ENCODE results near the gene TXNL1. TPM values are rescaled to one million over a fixed set of nuclear protein-coding genes. Genes with fewer than 3 reads are reported as not detected.

The TXNL1 gene
- polyA plus RNA-seq, 1 of the 3 experiments (the other 2 are of a cell fraction): 39.7 TPM

DNA sequence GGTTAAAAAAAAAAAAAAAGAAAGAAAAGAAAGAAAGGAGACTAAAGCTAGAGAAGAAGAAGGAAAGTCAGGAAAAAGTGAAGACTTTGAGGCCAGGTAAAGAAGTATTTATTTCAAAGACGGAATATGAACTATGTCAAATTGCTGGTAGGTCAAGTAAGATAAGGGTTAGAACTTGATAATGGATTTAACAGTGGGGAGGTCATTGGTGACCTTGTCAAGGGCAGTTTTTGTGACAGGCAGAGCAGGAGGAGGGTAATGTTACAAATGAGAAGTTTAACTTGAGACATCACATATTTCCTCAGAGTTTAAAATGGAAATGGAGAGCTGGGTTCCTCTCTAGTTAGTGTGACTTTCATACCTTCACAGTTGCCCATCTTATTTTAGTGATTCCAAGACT lies 22.3 kb upstream of the TXNL1 start:
- no peaks in the 10 kb centered on the region for H3K27me3 ChIP-seq (ENCODE audit: insufficient read depth)
- no peaks in the 10 kb centered on the region for H3K9me2 ChIP-seq
- WGBS (ENCODE audit: low lambda C conversion rate): 93% methylated on average over 1 of the region's 1 CpG
- H3K9ac ChIP-seq: no peak overlapping the region
- no peaks in the 10 kb centered on the region for H4K20me1 ChIP-seq (ENCODE audit: insufficient read depth)
- H3K4me2 ChIP-seq: no peak overlapping the region
- no peak for TF ChIP-seq GATA2 (CRISPR knock-in tag; IDR thresholded peaks at IDR 0.05)
- TF ChIP-seq FOXM1 (IDR thresholded peaks at IDR 0.05; ENCODE audit: low read depth): no peak
- no peak for TF ChIP-seq TEAD4 (IDR thresholded peaks at IDR 0.05; ENCODE audit: borderline replicate concordance, insufficient read depth)
- TF ChIP-seq, protein P1, sequence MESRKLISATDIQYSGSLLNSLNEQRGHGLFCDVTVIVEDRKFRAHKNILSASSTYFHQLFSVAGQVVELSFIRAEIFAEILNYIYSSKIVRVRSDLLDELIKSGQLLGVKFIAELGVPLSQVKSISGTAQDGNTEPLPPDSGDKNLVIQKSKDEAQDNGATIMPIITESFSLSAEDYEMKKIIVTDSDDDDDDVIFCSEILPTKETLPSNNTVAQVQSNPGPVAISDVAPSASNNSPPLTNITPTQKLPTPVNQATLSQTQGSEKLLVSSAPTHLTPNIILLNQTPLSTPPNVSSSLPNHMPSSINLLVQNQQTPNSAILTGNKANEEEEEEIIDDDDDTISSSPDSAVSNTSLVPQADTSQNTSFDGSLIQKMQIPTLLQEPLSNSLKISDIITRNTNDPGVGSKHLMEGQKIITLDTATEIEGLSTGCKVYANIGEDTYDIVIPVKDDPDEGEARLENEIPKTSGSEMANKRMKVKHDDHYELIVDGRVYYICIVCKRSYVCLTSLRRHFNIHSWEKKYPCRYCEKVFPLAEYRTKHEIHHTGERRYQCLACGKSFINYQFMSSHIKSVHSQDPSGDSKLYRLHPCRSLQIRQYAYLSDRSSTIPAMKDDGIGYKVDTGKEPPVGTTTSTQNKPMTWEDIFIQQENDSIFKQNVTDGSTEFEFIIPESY (IDR thresholded peaks at IDR 0.05; ENCODE audit: borderline replicate concordance, low read depth): no peak
- no peak for TF ChIP-seq FOSL2 (IDR thresholded peaks at IDR 0.05; ENCODE audit: borderline replicate concordance, low read depth)
- no peak for TF ChIP-seq RCOR1 (IDR thresholded peaks at IDR 0.05; ENCODE audit: low read length)
- no peak for TF ChIP-seq NFIC (IDR thresholded peaks at IDR 0.05; ENCODE audit: borderline replicate concordance)
- no peak for TF ChIP-seq MEF2A (IDR thresholded peaks at IDR 0.05; ENCODE audit: borderline replicate concordance, low read depth)
- no peak for TF ChIP-seq SMC3 (IDR thresholded peaks at IDR 0.05; ENCODE audit: low read depth, low read length)
- TF ChIP-seq, protein P2, sequence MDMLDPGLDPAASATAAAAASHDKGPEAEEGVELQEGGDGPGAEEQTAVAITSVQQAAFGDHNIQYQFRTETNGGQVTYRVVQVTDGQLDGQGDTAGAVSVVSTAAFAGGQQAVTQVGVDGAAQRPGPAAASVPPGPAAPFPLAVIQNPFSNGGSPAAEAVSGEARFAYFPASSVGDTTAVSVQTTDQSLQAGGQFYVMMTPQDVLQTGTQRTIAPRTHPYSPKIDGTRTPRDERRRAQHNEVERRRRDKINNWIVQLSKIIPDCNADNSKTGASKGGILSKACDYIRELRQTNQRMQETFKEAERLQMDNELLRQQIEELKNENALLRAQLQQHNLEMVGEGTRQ (IDR thresholded peaks at IDR 0.05; ENCODE audit: borderline replicate concordance, low read depth, low read length): no peak
- TF ChIP-seq, protein P3, sequence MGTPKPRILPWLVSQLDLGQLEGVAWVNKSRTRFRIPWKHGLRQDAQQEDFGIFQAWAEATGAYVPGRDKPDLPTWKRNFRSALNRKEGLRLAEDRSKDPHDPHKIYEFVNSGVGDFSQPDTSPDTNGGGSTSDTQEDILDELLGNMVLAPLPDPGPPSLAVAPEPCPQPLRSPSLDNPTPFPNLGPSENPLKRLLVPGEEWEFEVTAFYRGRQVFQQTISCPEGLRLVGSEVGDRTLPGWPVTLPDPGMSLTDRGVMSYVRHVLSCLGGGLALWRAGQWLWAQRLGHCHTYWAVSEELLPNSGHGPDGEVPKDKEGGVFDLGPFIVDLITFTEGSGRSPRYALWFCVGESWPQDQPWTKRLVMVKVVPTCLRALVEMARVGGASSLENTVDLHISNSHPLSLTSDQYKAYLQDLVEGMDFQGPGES (IDR thresholded peaks at IDR 0.05; ENCODE audit: low read depth, low read length): no peak
- POLR2A ChIA-PET: no interaction called here
- no peak for DNase-seq
- H3K9me3 ChIP-seq: no peaks in the 10 kb centered on the region
- H3K4me1 ChIP-seq (ENCODE audit: control insufficient read depth in 1 of 2, insufficient read depth in 2 of 2, low read depth in 1 of 2, low read length in 1 of 2): no peaks in the 10 kb centered on the region
- no peaks in the 10 kb centered on the region for H3K36me3 ChIP-seq (replicated peaks in 1 of 2; ENCODE audit: control insufficient read depth in 1 of 2, insufficient read depth in 2 of 2, low read length in 1 of 2)
- H3K27ac ChIP-seq (ENCODE audit: low read depth in 2 of 2, low read length in 1 of 2): no peak overlapping the region
- CTCF ChIA-PET: no interaction called here
- H3K4me3 ChIP-seq (ENCODE audit: low read depth in 2 of 2, low read length in 1 of 2): no peak overlapping the region
- H3K79me2 ChIP-seq (ENCODE audit: insufficient read depth): peaks cover 29% of the 10 kb centered on the region
- H3F3A ChIP-seq (replicated peaks; ENCODE audit: insufficient read depth): no peaks in the 10 kb centered on the region
- no peak overlapping the region for H2AFZ ChIP-seq (ENCODE audit: low read depth)

DNA sequence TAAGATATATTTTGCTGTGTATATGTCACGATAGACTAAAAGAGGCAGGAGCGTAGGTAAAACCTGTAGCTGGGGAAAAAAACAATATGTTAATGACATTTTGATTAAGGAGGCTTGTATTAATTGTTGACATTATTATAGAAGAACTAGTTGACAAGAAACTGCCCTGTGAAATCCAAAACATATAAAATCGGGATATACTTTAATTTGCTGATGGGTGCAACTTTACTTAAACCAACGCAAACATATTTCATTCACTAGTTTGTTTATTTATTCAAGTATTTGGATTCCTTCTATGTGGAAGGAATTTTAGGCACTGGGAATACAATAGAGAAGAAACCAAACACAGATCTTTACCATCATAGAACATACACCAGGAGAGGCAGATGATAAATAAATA lies 20.7 kb upstream of the TXNL1 start:
- H3K9me3 ChIP-seq: no peaks in the 10 kb centered on the region
- 94% methylated on average over 4 of the region's 4 CpGs for WGBS (ENCODE audit: low lambda C conversion rate)
- no peaks in the 10 kb centered on the region for H3K9me2 ChIP-seq
- no peaks in the 10 kb centered on the region for H3F3A ChIP-seq (replicated peaks; ENCODE audit: insufficient read depth)
- no peak overlapping the region for H3K4me2 ChIP-seq
- POLR2A ChIA-PET: no interaction called here
- no peak overlapping the region for H3K4me3 ChIP-seq (ENCODE audit: low read depth in 2 of 2, low read length in 1 of 2)
- CTCF ChIA-PET: interaction anchor here (1.2 kb wide), 1 partner anchor 779 kb away, joined by 3 read pairs; no protein-coding TSS in a partner anchor
- H3K79me2 ChIP-seq (ENCODE audit: insufficient read depth): peaks cover 40% of the 10 kb centered on the region
- no peaks in the 10 kb centered on the region for H3K4me1 ChIP-seq (ENCODE audit: control insufficient read depth in 1 of 2, insufficient read depth in 2 of 2, low read depth in 1 of 2, low read length in 1 of 2)
- TF ChIP-seq, protein P3 (IDR thresholded peaks at IDR 0.05; ENCODE audit: low read depth, low read length): no peak
- TF ChIP-seq, protein P4, sequence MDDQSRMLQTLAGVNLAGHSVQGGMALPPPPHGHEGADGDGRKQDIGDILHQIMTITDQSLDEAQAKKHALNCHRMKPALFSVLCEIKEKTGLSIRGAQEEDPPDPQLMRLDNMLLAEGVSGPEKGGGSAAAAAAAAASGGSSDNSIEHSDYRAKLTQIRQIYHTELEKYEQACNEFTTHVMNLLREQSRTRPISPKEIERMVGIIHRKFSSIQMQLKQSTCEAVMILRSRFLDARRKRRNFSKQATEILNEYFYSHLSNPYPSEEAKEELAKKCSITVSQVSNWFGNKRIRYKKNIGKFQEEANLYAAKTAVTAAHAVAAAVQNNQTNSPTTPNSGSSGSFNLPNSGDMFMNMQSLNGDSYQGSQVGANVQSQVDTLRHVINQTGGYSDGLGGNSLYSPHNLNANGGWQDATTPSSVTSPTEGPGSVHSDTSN (IDR thresholded peaks at IDR 0.05): no peak
- no peak for TF ChIP-seq RXRA (IDR thresholded peaks at IDR 0.05; ENCODE audit: borderline replicate concordance, low read depth)
- no peaks in the 10 kb centered on the region for H4K20me1 ChIP-seq (ENCODE audit: insufficient read depth)
- H3K27me3 ChIP-seq (ENCODE audit: insufficient read depth): no peaks in the 10 kb centered on the region
- no peak overlapping the region for H3K9ac ChIP-seq
- DNase-seq: no peak
- H3K36me3 ChIP-seq (replicated peaks in 1 of 2; ENCODE audit: control insufficient read depth in 1 of 2, insufficient read depth in 2 of 2, low read length in 1 of 2): no peaks in the 10 kb centered on the region
- H3K27ac ChIP-seq (ENCODE audit: low read depth in 2 of 2, low read length in 1 of 2): no peak overlapping the region
- H2AFZ ChIP-seq (ENCODE audit: low read depth): no peak overlapping the region

All from SK-N-SH (cell line).